ENCODE data around the gene CCDC71L. TPM values are rescaled to one million over a fixed set of nuclear protein-coding genes. Genes with fewer than 3 reads are reported as not detected.

CCDC71L gene
- total RNA-seq, 4 donors from 2014 or later = 23.2 to 145 (median 30.1) TPM

GRCh38 chr7:106671160-106671559, 10.2 kb upstream of the CCDC71L start:
- Histone ChIP-seq H3K4me1 (no peaks in the 10 kb centered on the region), H3K36me3 (no peaks in the 10 kb centered on the region), H3K27ac (replicated peaks in 1 of 4) (no peak overlapping the region), H3K27me3 (no peaks in the 10 kb centered on the region), H3K9me3 (no peaks in the 10 kb centered on the region), H3K4me3 (no peak overlapping the region)
- 95% methylated on average over 1 of the region's 1 CpG for WGBS
- DNase-seq (ENCODE audit: extremely low spot score) = no peak
- intact Hi-C loops (cut with DNase I) = no loop called here
- TF ChIP-seq POLR2AphosphoS5 (IDR thresholded peaks at IDR 0.05) (no peak), CTCF (IDR thresholded peaks at IDR 0.05) (no peak), POLR2A (IDR thresholded peaks at IDR 0.05; ENCODE audit: low read depth) (no peak), EP300 (IDR thresholded peaks at IDR 0.05) (no peak)

- intact Hi-C loops (cut with DNase I) = no loop called here
- Histone ChIP-seq H3K36me3 (no peaks in the 10 kb centered on the region), H3K4me1 (no peaks in the 10 kb centered on the region), H3K27ac (replicated peaks in 1 of 4) (no peak overlapping the region), H3K4me3 (no peak overlapping the region), H3K27me3 (no peaks in the 10 kb centered on the region), H3K9me3 (no peaks in the 10 kb centered on the region)
- TF ChIP-seq CTCF (IDR thresholded peaks at IDR 0.05) (no peak), POLR2A (IDR thresholded peaks at IDR 0.05; ENCODE audit: low read depth) (no peak), EP300 (IDR thresholded peaks at IDR 0.05) (no peak), POLR2AphosphoS5 (IDR thresholded peaks at IDR 0.05) (no peak)
- WGBS = 93% methylated on average over 6 of the region's 6 CpGs
- DNase-seq (ENCODE audit: extremely low spot score) = no peak
Measured at GRCh38 chr7:106668861-106669524, 8.0 kb upstream of the CCDC71L start.

GRCh38 chr7:106666353-106666752, 5.4 kb upstream of the CCDC71L start:
- H3K4me3 ChIP-seq = no peak overlapping the region
- no peak for DNase-seq (ENCODE audit: extremely low spot score)
- WGBS = 83% methylated on average over 2 of the region's 2 CpGs
- no peaks in the 10 kb centered on the region for H3K4me1 ChIP-seq
- H3K27me3 ChIP-seq = no peaks in the 10 kb centered on the region
- TF ChIP-seq POLR2A (IDR thresholded peaks at IDR 0.05; ENCODE audit: low read depth) (no peak), POLR2AphosphoS5 (IDR thresholded peaks at IDR 0.05) (no peak), EP300 (IDR thresholded peaks at IDR 0.05) (no peak), CTCF (IDR thresholded peaks at IDR 0.05) (no peak)
- no peaks in the 10 kb centered on the region for H3K9me3 ChIP-seq
- H3K36me3 ChIP-seq = no peaks in the 10 kb centered on the region
- intact Hi-C loops (cut with DNase I) = no loop called here
- H3K27ac ChIP-seq (replicated peaks in 1 of 4) = no peak overlapping the region

GRCh38 chr7:106664343-106664742, 3.4 kb upstream of the CCDC71L start:
- 83% methylated on average over 3 of the region's 3 CpGs for WGBS
- DNase-seq (ENCODE audit: extremely low spot score) = no peak
- Histone ChIP-seq H3K4me3 (no peak overlapping the region), H3K27me3 (no peaks in the 10 kb centered on the region), H3K9me3 (no peaks in the 10 kb centered on the region), H3K36me3 (no peaks in the 10 kb centered on the region), H3K27ac (replicated peaks in 1 of 4) (no peak overlapping the region), H3K4me1 (peaks cover 2 to 5% (median 2%) of the 10 kb centered on the region in 4 donors)
- intact Hi-C loops (cut with DNase I) = loop anchor here (2.0 to 5.0 kb wide), 2 partner anchors 120 to 382 kb away; partner anchors contain the start of gene NAMPT
- no peak for TF ChIP-seq POLR2A (IDR thresholded peaks at IDR 0.05; ENCODE audit: low read depth)
- TF ChIP-seq CTCF (IDR thresholded peaks at IDR 0.05) = no peak
- no peak for TF ChIP-seq EP300 (IDR thresholded peaks at IDR 0.05)
- TF ChIP-seq POLR2AphosphoS5 (IDR thresholded peaks at IDR 0.05) = no peak
